ENCODE measurements around the gene KBTBD4. TPM values are rescaled to one million over a fixed set of nuclear protein-coding genes. Genes with fewer than 3 reads are reported as not detected.

KBTBD4 gene
- total and polyA plus RNA-seq, 2 of the 13 experiments (the other 11 are each of a cell fraction or from before 2014, with no cell fraction given), result 8.5 to 12.8 TPM

GRCh38 chr11:47552056-47552565, 26.7 kb downstream of the KBTBD4 start:
- CTCF ChIA-PET (ENCODE audit: low intra/inter-chr PET ratio, low total read pairs), result no interaction called here
- no peak for TF ChIP-seq ARNT (IDR thresholded peaks at IDR 0.05)
- TF ChIP-seq AHR (CRISPR knock-in tag; IDR thresholded peaks at IDR 0.05), result peak; percentile 36; the same call in 1 of the 2 replicates
- no peak for TF ChIP-seq NR2F2 (IDR thresholded peaks at IDR 0.05; ENCODE audit: borderline replicate concordance, low read depth)
- no peak for TF ChIP-seq ZNF816 (CRISPR knock-in tag; IDR thresholded peaks at IDR 0.05; ENCODE audit: borderline replicate concordance)
- TF ChIP-seq ZNF468 (CRISPR knock-in tag; IDR thresholded peaks at IDR 0.05), result no peak
- no peak for TF ChIP-seq ZNF335 (CRISPR knock-in tag; IDR thresholded peaks at IDR 0.05)
- no peak for TF ChIP-seq ZIK1 (CRISPR knock-in tag; IDR thresholded peaks at IDR 0.05; ENCODE audit: borderline replicate concordance, low read depth)
- no peak for TF ChIP-seq THAP7 (CRISPR knock-in tag; IDR thresholded peaks at IDR 0.05)
- no peak for TF ChIP-seq SIN3B (IDR thresholded peaks at IDR 0.05; ENCODE audit: low read length)
- TF ChIP-seq ZNF746 (CRISPR knock-in tag; IDR thresholded peaks at IDR 0.05), result no peak
- TF ChIP-seq ZBTB14 (CRISPR knock-in tag; IDR thresholded peaks at IDR 0.05), result no peak
- no peak for TF ChIP-seq MAFG (CRISPR knock-in tag; IDR thresholded peaks at IDR 0.05)
- TF ChIP-seq ZNF766 (CRISPR knock-in tag; IDR thresholded peaks at IDR 0.05; ENCODE audit: borderline replicate concordance), result 0 out of 2 replicates have a peak, but pooled peaks have one; percentile 6
- no peak for TF ChIP-seq ADNP (CRISPR knock-in tag; IDR thresholded peaks at IDR 0.05)
- TF ChIP-seq BCL3 (CRISPR knock-in tag; IDR thresholded peaks at IDR 0.05), result 0 out of 2 replicates have a peak, but pooled peaks have one; percentile 16
- TF ChIP-seq REL (CRISPR knock-in tag; conservative IDR thresholded peaks at IDR 0.05), result no peak
- TF ChIP-seq ZNF276 (CRISPR knock-in tag; IDR thresholded peaks at IDR 0.05; ENCODE audit: low read depth), result no peak
- no peak for TF ChIP-seq CHD4 (IDR thresholded peaks at IDR 0.05; ENCODE audit: borderline replicate concordance, low read length)
- TF ChIP-seq ZNF3 (CRISPR knock-in tag; IDR thresholded peaks at IDR 0.05), result no peak
- 0 out of 2 replicates have a peak, but pooled peaks have one; percentile 34 for TF ChIP-seq MYPOP (CRISPR knock-in tag; IDR thresholded peaks at IDR 0.05)

More at GRCh38 chr11:47552056-47552565, 26.7 kb downstream of the KBTBD4 start:
- Histone ChIP-seq H3K4me2 (ENCODE audit: low read depth, low read length) (peak overlapping the region; percentile 81), H3K27ac (ENCODE audit: extremely low read length, insufficient read depth, low read length) (peak overlapping the region; percentile 81), H3K4me3 (replicated peaks in 1 of 3; ENCODE audit: insufficient read depth in 1 of 3, low read depth in 2 of 3, low read length in 3 of 3) (peak overlapping the region; percentile 69 to 98 (median 69)), H3K9ac (ENCODE audit: insufficient read depth, low read depth, low read length) (peak overlapping the region; percentile 95), H3K27me3 (ENCODE audit: control insufficient read depth in 1 of 2, insufficient read depth in 2 of 2, low read length in 2 of 2) (no peaks in the 10 kb centered on the region), H3K9me3 (ENCODE audit: low read length) (no peaks in the 10 kb centered on the region), H4K20me1 (ENCODE audit: insufficient read depth, low read length) (peaks cover 38% of the 10 kb centered on the region), H3K4me1 (ENCODE audit: insufficient read depth, low read length) (peaks cover 47% of the 10 kb centered on the region), H3K79me2 (ENCODE audit: insufficient read depth, low read length) (peaks cover 55% of the 10 kb centered on the region), H3K36me3 (replicated peaks in 1 of 2; ENCODE audit: control insufficient read depth in 1 of 2, insufficient read depth in 2 of 2, low read length in 2 of 2) (peaks cover 0 to 3% of the 10 kb centered on the region in 2 experiments; a peak in 2 of 5 replicates), H2AFZ (ENCODE audit: low read length) (no peak overlapping the region)
- BruUV-seq (replicated peaks), result no TSS peak
- intact Hi-C loops (cut with micrococcal nuclease; ENCODE audit: unreplicated experiment), result loop anchor here (5.0 kb wide), 1 partner anchor 65 kb away; no protein-coding TSS in a partner anchor
- under 1% methylated on average over 12 of the region's 22 CpGs for WGBS (ENCODE audit: low lambda C conversion rate)
- ATAC-seq (peak; percentile 18), DNase-seq (ENCODE audit: low spot score) (peak; percentile 12), FAIRE-seq (peak; percentile 44)
- in situ Hi-C loops (cut with HindIII; ENCODE audit: extremely low pct_ligation_motif_present, low pct_unique_long_range_greater_than_20kb), result no loop called here
- POLR2A ChIA-PET, result interaction anchor here (0.8 to 2.6 kb wide), 4 partner anchors 13 to 126 kb away, joined by 3 to 19 read pairs (median 3); partner anchors contain the start of genes KBTBD4, NDUFS3, PSMC3 and PTPMT1
